NCI-H526 (cell line): ENCODE data around the gene SERPINC1.
"Not testable (repeated sequence)": the region's sequence is repeated elsewhere in the genome, so short reads cannot be mapped to it uniquely, and the experiment has no call there.

Source experiments
- DNase-seq, 2 experiments: peaks; one replicate each; lab custom pipeline; 2025; lab: John Stamatoyannopoulos, UW

The SERPINC1 gene

GRCh38 chr1:173917149-173917548, at the start of gene SERPINC1:
Gene SERPINC1 (minus strand): TSS chr1:173917327. CDS start chr1:173917259, 68 bp downstream.
- DNase-seq, result no peak

- DNase-seq, result not testable (repeated sequence)
Observed at GRCh38 chr1:173965896-173966295, 48.8 kb upstream of the SERPINC1 start.

- no peak for DNase-seq
Observed at GRCh38 chr1:173963477-173963876, 46.4 kb upstream of the SERPINC1 start.

- DNase-seq, result no peak
Observed at GRCh38 chr1:173960625-173961024, 43.5 kb upstream of the SERPINC1 start.

- DNase-seq, result no peak
Observed at GRCh38 chr1:173954179-173954578, 37.1 kb upstream of the SERPINC1 start.

- no peak for DNase-seq
Observed at GRCh38 chr1:173948594-173948993, 31.5 kb upstream of the SERPINC1 start.

GRCh38 chr1:173946380-173946921, 29.3 kb upstream of the SERPINC1 start:
- DNase-seq, result no peak

GRCh38 chr1:173937062-173937461, 19.9 kb upstream of the SERPINC1 start:
- DNase-seq, result no peak

GRCh38 chr1:173934440-173934839, 17.3 kb upstream of the SERPINC1 start:
- no peak for DNase-seq

- not testable (repeated sequence) for DNase-seq
Observed at GRCh38 chr1:173930541-173930940, 13.4 kb upstream of the SERPINC1 start.

GRCh38 chr1:173925306-173926242, 8.4 kb upstream of the SERPINC1 start:
- no peak for DNase-seq

GRCh38 chr1:173920861-173921260, 3.7 kb upstream of the SERPINC1 start:
- DNase-seq, result no peak

- DNase-seq, result no peak
Observed at GRCh38 chr1:173917635-173918493, 737 bp upstream of the SERPINC1 start.

- DNase-seq, result no peak
Observed at GRCh38 chr1:173916667-173917066, 460 bp downstream of the SERPINC1 start.

GRCh38 chr1:173915596-173915995, 1.5 kb downstream of the SERPINC1 start:
- no peak for DNase-seq

- peak; percentile 39 to 80 for DNase-seq
Observed at GRCh38 chr1:173914366-173914871, 2.7 kb downstream of the SERPINC1 start.

GRCh38 chr1:173913111-173913510, 4.0 kb downstream of the SERPINC1 start:
- DNase-seq, result no peak

GRCh38 chr1:173903827-173904531, 13.1 kb downstream of the SERPINC1 start:
- DNase-seq, result no peak

- no peak for DNase-seq
Observed at GRCh38 chr1:173900992-173901391, 16.1 kb downstream of the SERPINC1 start.

- no peak for DNase-seq
Observed at GRCh38 chr1:173900427-173900826, 16.7 kb downstream of the SERPINC1 start.

- DNase-seq, result no peak
Observed at GRCh38 chr1:173894189-173894588, 22.9 kb downstream of the SERPINC1 start.

- DNase-seq, result no peak
Observed at GRCh38 chr1:173893611-173894010, 23.5 kb downstream of the SERPINC1 start.
